HCT116 (cell line): ENCODE results near the gene EHF. TPM values are rescaled to one million over a fixed set of nuclear protein-coding genes. Genes with fewer than 3 reads are reported as not detected.

Experiments
- ATAC-seq: fragments of 200-7000 bp; cut with Tn5 transposase; 2 replicates; pipeline ENCODE4 v1.9.1; 2020; ENCODE audit warnings: mild to moderate bottlenecking, moderate library complexity
- BruUV-seq: library from RNA; stranded (reverse); fragments of 400-500 nt; replicated peaks from 2 replicates; lab custom pipeline; 2021; lab: Mats Ljungman, UMichigan
- CTCF ChIA-PET: fragments of 300-600 bp; sonication (Branson Sonifier 250); formaldehyde crosslinking; loops from one replicate; lab custom pipeline; 2021; ENCODE audit warnings: antibody characterized with exemption; lab: Charles Lee
- POLR2A ChIA-PET: fragments of 300-600, 350-600 bp; sonication (Branson Sonifier 250); formaldehyde crosslinking; loops from one replicate; lab custom pipeline; 2021; ENCODE audit warnings: antibody characterized with exemption; lab: Charles Lee
- RAD21 ChIA-PET, 2 experiments: fragments of 300-600 bp; sonication (Branson Sonifier 250); formaldehyde crosslinking; loops; one replicate each; lab custom pipeline; 2023; ENCODE audit warnings: low total read pairs in 2 of 2; ENCODE audit not compliant: uncharacterized antibody in 2 of 2, unreplicated experiment in 2 of 2, low non-redundant PET in 1 of 2; lab: Charles Lee
- DNase-seq: peaks from one replicate; pipeline ENCODE4 v3.0.0-alpha.2; 2010; ENCODE audit warnings: low read depth, low spot score
- H2AFZ ChIP-seq: fragments of 200-600 bp; shearing (Covaris generic), sonication (generic); 2 replicates; pipeline ENCODE4 v1.6.1; 2017; ENCODE audit warnings: low read depth, mixed run types, mixed read lengths, antibody characterized with exemption, low read length; ENCODE audit not compliant: poor library complexity, severe bottlenecking
- H3K27ac ChIP-seq: 2 replicates; pipeline ENCODE4 v1.5.1; 2012; ENCODE audit warnings: low read depth, low read length
- H3K27me3 ChIP-seq: fragments of 200-600 bp; sonication (generic); 2 replicates; pipeline ENCODE4 v1.6.1; 2016; ENCODE audit warnings: mixed run types, low read length, mixed read lengths; ENCODE audit not compliant: insufficient read depth
- H3K36me3 ChIP-seq, 2 experiments: fragments of 200-500 bp in 1 of 2; fragments of 200-600 bp in 1 of 2; sonication (Bioruptor generic) in 1 of 2; sonication (generic) in 1 of 2; 2 replicates each; pipeline versions ENCODE4 v1.5.1 to v1.6.1; 2014 to 2016; ENCODE audit warnings: low read length in 2 of 2, inconsistent platforms in 1 of 2, mixed read lengths in 1 of 2, mixed run types in 1 of 2; ENCODE audit not compliant: insufficient read depth in 2 of 2, control insufficient read depth in 1 of 2
- H3K4me1 ChIP-seq, 2 experiments: fragments of 200-600 bp in 1 of 2; sonication (generic) in 1 of 2; 2 replicates each; pipeline versions ENCODE4 v1.5.1 to v1.6.1; 2012 to 2017; ENCODE audit warnings: low read length in 2 of 2, inconsistent platforms in 1 of 2, mild to moderate bottlenecking in 1 of 2, mixed read lengths in 1 of 2, mixed run types in 1 of 2, moderate library complexity in 1 of 2; ENCODE audit not compliant: insufficient read depth in 2 of 2, control insufficient read depth in 1 of 2
- H3K4me2 ChIP-seq: fragments of 200-600 bp; sonication (generic); 2 replicates; pipeline ENCODE4 v1.6.1; 2017; ENCODE audit warnings: mixed run types, low read length, mixed read lengths
- H3K4me3 ChIP-seq, 2 experiments: fragments of 200-600 bp in 1 of 2; sonication (generic) in 1 of 2; replicated peaks in 1 of 2; 2 replicates each; pipeline ENCODE4 v1.5.1; 2011 to 2016; ENCODE audit warnings: low read length in 2 of 2, control low read depth in 1 of 2, low read depth in 1 of 2, mild to moderate bottlenecking in 1 of 2, mixed read lengths in 1 of 2, mixed run types in 1 of 2
- H3K79me2 ChIP-seq: fragments of 200-600 bp; sonication (generic); 2 replicates; pipeline ENCODE4 v1.6.1; 2017; ENCODE audit warnings: mild to moderate bottlenecking, mixed run types, low read length, moderate library complexity, mixed read lengths; ENCODE audit not compliant: insufficient read depth
- H3K9ac ChIP-seq: fragments of 200-600 bp; sonication (generic); 2 replicates; pipeline ENCODE4 v1.6.1; 2016; ENCODE audit warnings: low read length, mixed read lengths
- H3K9me2 ChIP-seq: fragments of 200-600 bp; sonication (generic), shearing (Covaris generic); 2 replicates; pipeline ENCODE4 v1.6.1; 2017; ENCODE audit warnings: mixed run types, mild to moderate bottlenecking, moderate library complexity; ENCODE audit not compliant: insufficient read depth
- H3K9me3 ChIP-seq, 2 experiments: fragments of 200-500 bp in 1 of 2; fragments of 200-600 bp in 1 of 2; sonication (Bioruptor generic) in 1 of 2; sonication (generic) in 1 of 2; 2 replicates each; pipeline ENCODE4 v1.6.1; 2014 to 2017; ENCODE audit warnings: low read length in 2 of 2, mixed read lengths in 2 of 2, inconsistent platforms in 1 of 2, low read depth in 1 of 2, mild to moderate bottlenecking in 1 of 2, mixed run types in 1 of 2, moderate library complexity in 1 of 2; ENCODE audit not compliant: control insufficient read depth in 1 of 2, insufficient read depth in 1 of 2
- H4K20me1 ChIP-seq: fragments of 200-600 bp; sonication (generic), shearing (Covaris generic); 2 replicates; pipeline ENCODE4 v1.6.1; 2017; ENCODE audit warnings: mixed run types, mild to moderate bottlenecking, moderate library complexity; ENCODE audit not compliant: insufficient read depth
- EZH2 ChIP-seq: fragments of 200-600 bp; sonication (generic); IDR thresholded peaks from 2 replicates; pipeline ENCODE4 v1.6.1; 2017; ENCODE audit warnings: antibody characterized with exemption, mixed run types
- SIN3A ChIP-seq: IDR thresholded peaks from 2 replicates; pipeline ENCODE4 v1.6.1; 2012; ENCODE audit warnings: low read depth
- SP1 ChIP-seq: IDR thresholded peaks from 2 replicates; pipeline ENCODE4 v1.6.1; 2012; ENCODE audit warnings: low read depth
- SRF ChIP-seq: IDR thresholded peaks from 2 replicates; pipeline ENCODE4 v1.6.1; 2012; ENCODE audit warnings: low read depth
- ZFX ChIP-seq: fragments of 450-650 bp; IDR thresholded peaks from 2 replicates; pipeline ENCODE4 v1.6.1; 2017
- ZNF274 ChIP-seq: fragments of 200-500 bp; sonication (Bioruptor generic); IDR thresholded peaks from 2 replicates; pipeline ENCODE4 v1.6.1; 2014; ENCODE audit warnings: mild to moderate bottlenecking, low read depth, low read length, inconsistent platforms
- intact Hi-C: fragments of 100-400 bp; cut with micrococcal nuclease; formaldehyde crosslinking; loops from 2 replicates; pipeline ENCODE4 v1.10.0; 2022
- total RNA-seq: library from RNA; stranded (reverse); gene quantifications from one replicate; pipeline ENCODE4 v1.2.1, GENCODE V29; 2021; ENCODE audit not compliant: unreplicated experiment
- TF ChIP-seq, protein P1 (sequence below), 3 experiments: fragments of 200-600 bp in 1 of 3; sonication (generic) in 1 of 3; IDR thresholded peaks in 2 of 3; conservative IDR thresholded peaks in 1 of 3; 2 replicates each; pipeline ENCODE4 v1.5.1; 2012 to 2017; ENCODE audit warnings: low read depth in 2 of 3, low read length in 2 of 3, antibody characterized with exemption in 1 of 3, borderline replicate concordance in 1 of 3, control low read depth in 1 of 3, mild to moderate bottlenecking in 1 of 3, mixed read lengths in 1 of 3, mixed run types in 1 of 3, moderate library complexity in 1 of 3; ENCODE audit not compliant: insufficient read depth in 1 of 3
- TF ChIP-seq, protein P2 (sequence below): IDR thresholded peaks from 2 replicates; pipeline ENCODE4 v1.6.1; 2012
- TF ChIP-seq, protein P3 (sequence below): IDR thresholded peaks from 2 replicates; pipeline ENCODE4 v1.6.1; 2012; ENCODE audit warnings: low read depth

EHF gene
- total RNA-seq, 1 experiment from 2014 or later: 51.5 TPM

DNA sequence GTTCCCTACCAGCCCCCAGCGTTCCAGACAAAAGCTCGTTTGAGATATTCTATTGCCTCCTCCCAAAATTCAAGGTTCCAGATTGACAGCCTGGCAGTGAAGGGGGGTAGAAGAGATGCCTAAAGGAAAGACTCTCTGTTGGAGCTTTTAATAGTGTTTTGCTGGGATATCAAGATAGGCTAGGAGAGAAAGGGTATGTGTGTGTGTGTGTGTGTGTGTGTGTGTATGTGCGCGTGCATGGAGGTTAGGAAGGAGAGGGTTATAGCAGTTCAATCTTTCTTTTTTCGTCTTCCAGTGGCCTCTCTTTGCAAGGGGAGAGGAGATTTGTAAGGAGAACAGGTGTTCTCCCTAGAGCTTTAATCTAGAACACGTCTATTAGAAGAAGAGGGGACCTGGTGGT, 22.0 kb downstream of the EHF start:
- no peak for DNase-seq
- H3K27ac ChIP-seq: peak overlapping the region; percentile 57
- 0 out of 2 replicates have a peak overlapping the region, but pooled peaks have one; percentile 8 for H3K4me2 ChIP-seq
- ChIA-PET RAD21 (no interaction called here), CTCF (interaction anchor here (0.7 kb wide), 1 partner anchor 11 kb away, joined by 3 read pairs; no protein-coding TSS in a partner anchor), POLR2A (interaction anchor here (2.5 kb wide), 1 partner anchor 11 kb away, joined by 10 read pairs; no protein-coding TSS in a partner anchor)
- peaks cover 42 to 98% of the 10 kb centered on the region in 2 experiments for H3K4me1 ChIP-seq
- ATAC-seq: no peak
- H4K20me1 ChIP-seq: no peaks in the 10 kb centered on the region
- no peaks in the 10 kb centered on the region for H3K9me3 ChIP-seq
- no peak for TF ChIP-seq SP1
- TF ChIP-seq, protein P1, sequence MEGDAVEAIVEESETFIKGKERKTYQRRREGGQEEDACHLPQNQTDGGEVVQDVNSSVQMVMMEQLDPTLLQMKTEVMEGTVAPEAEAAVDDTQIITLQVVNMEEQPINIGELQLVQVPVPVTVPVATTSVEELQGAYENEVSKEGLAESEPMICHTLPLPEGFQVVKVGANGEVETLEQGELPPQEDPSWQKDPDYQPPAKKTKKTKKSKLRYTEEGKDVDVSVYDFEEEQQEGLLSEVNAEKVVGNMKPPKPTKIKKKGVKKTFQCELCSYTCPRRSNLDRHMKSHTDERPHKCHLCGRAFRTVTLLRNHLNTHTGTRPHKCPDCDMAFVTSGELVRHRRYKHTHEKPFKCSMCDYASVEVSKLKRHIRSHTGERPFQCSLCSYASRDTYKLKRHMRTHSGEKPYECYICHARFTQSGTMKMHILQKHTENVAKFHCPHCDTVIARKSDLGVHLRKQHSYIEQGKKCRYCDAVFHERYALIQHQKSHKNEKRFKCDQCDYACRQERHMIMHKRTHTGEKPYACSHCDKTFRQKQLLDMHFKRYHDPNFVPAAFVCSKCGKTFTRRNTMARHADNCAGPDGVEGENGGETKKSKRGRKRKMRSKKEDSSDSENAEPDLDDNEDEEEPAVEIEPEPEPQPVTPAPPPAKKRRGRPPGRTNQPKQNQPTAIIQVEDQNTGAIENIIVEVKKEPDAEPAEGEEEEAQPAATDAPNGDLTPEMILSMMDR (IDR thresholded peaks at IDR 0.05 in 2 of 3, conservative IDR thresholded peaks at IDR 0.05 in 1 of 3; ENCODE audit: borderline replicate concordance in 1 of 3, insufficient read depth in 1 of 3, low read depth in 2 of 3, low read length in 2 of 3): no peak
- TF ChIP-seq ZFX: no peak
- no peak for TF ChIP-seq SRF
- no peak for TF ChIP-seq ZNF274
- TF ChIP-seq, protein P2, sequence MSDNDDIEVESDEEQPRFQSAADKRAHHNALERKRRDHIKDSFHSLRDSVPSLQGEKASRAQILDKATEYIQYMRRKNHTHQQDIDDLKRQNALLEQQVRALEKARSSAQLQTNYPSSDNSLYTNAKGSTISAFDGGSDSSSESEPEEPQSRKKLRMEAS: no peak
- H3K9me2 ChIP-seq: no peaks in the 10 kb centered on the region
- H3K36me3 ChIP-seq: peaks cover 0 to 19% of the 10 kb centered on the region in 2 experiments; a peak in 1 of 4 replicates
- H3K79me2 ChIP-seq: peaks cover 63% of the 10 kb centered on the region
- H3K9ac ChIP-seq: no peak overlapping the region
- H3K27me3 ChIP-seq: no peaks in the 10 kb centered on the region
- intact Hi-C loops: no loop called here
- no peak overlapping the region for H2AFZ ChIP-seq
- BruUV-seq: TSS peak; percentile 7
- H3K4me3 ChIP-seq: no peak overlapping the region

DNA sequence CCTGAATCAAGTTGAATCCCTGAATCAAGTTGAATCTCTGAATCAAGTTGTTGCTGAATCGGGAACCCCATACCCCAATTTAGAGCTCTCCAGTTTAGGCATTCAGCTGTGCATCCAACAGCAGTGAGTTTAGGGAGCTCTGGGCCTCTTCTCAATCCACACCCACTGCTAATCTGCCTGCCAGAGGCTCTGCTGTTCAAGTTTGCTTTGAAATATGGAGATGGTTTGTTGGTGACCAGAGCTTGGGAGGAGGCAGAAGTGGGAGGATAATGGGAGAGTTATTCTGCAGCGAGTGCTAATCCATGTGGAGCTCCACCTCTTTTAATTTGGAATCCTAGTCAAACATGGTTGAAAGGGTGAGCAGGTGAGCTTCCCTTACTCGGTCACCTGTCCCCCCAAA, 22.4 kb downstream of the EHF start:
- TF ChIP-seq, protein P1 (IDR thresholded peaks at IDR 0.05 in 2 of 3, conservative IDR thresholded peaks at IDR 0.05 in 1 of 3; ENCODE audit: borderline replicate concordance in 1 of 3, insufficient read depth in 1 of 3, low read depth in 2 of 3, low read length in 2 of 3): no peak
- TF ChIP-seq, protein P3, sequence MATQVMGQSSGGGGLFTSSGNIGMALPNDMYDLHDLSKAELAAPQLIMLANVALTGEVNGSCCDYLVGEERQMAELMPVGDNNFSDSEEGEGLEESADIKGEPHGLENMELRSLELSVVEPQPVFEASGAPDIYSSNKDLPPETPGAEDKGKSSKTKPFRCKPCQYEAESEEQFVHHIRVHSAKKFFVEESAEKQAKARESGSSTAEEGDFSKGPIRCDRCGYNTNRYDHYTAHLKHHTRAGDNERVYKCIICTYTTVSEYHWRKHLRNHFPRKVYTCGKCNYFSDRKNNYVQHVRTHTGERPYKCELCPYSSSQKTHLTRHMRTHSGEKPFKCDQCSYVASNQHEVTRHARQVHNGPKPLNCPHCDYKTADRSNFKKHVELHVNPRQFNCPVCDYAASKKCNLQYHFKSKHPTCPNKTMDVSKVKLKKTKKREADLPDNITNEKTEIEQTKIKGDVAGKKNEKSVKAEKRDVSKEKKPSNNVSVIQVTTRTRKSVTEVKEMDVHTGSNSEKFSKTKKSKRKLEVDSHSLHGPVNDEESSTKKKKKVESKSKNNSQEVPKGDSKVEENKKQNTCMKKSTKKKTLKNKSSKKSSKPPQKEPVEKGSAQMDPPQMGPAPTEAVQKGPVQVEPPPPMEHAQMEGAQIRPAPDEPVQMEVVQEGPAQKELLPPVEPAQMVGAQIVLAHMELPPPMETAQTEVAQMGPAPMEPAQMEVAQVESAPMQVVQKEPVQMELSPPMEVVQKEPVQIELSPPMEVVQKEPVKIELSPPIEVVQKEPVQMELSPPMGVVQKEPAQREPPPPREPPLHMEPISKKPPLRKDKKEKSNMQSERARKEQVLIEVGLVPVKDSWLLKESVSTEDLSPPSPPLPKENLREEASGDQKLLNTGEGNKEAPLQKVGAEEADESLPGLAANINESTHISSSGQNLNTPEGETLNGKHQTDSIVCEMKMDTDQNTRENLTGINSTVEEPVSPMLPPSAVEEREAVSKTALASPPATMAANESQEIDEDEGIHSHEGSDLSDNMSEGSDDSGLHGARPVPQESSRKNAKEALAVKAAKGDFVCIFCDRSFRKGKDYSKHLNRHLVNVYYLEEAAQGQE: no peak
- no peak for TF ChIP-seq EZH2
- TF ChIP-seq SIN3A: no peak
- no peak overlapping the region for H2AFZ ChIP-seq
- H3K79me2 ChIP-seq: peaks cover 60% of the 10 kb centered on the region
- RAD21 ChIA-PET: no interaction called here
- peak overlapping the region; percentile 57 for H3K27ac ChIP-seq
- BruUV-seq: no TSS peak
- intact Hi-C loops: no loop called here
- no peak overlapping the region for H3K4me3 ChIP-seq
- DNase-seq (no peak), ATAC-seq (no peak)
- no peaks in the 10 kb centered on the region for H4K20me1 ChIP-seq
- peaks cover 42 to 96% of the 10 kb centered on the region in 2 experiments for H3K4me1 ChIP-seq
- no peaks in the 10 kb centered on the region for H3K27me3 ChIP-seq
- no peaks in the 10 kb centered on the region for H3K9me3 ChIP-seq
- POLR2A ChIA-PET: interaction anchor here (2.5 kb wide), 1 partner anchor 11 kb away, joined by 10 read pairs; no protein-coding TSS in a partner anchor
- H3K9ac ChIP-seq: no peak overlapping the region
- no peaks in the 10 kb centered on the region for H3K9me2 ChIP-seq
- H3K36me3 ChIP-seq: peaks cover 0 to 19% of the 10 kb centered on the region in 2 experiments; a peak in 1 of 4 replicates
- CTCF ChIA-PET: interaction anchor here (0.7 kb wide), 1 partner anchor 11 kb away, joined by 3 read pairs; no protein-coding TSS in a partner anchor
- H3K4me2 ChIP-seq: no peak overlapping the region
